ENCODE data around the gene GPR135. TPM values are rescaled to one million over a fixed set of nuclear protein-coding genes. Genes with fewer than 3 reads are reported as not detected.
A peak's percentile ranks its signal among the peaks of the same experiment; 100 is the strongest.

GPR135 gene
- total RNA-seq, 2 experiments from 2014 or later = 0.81 to 0.91 TPM

- Mint-ChIP-seq H3K9me3 (no peaks in the 10 kb centered on the region), H3K27ac (peak overlapping the region; percentile 54), H3K27me3 (peaks cover 10% of the 10 kb centered on the region), H3K4me1 (ENCODE audit: low read depth) (peaks cover 8% of the 10 kb centered on the region), H3K4me3 (peak overlapping the region; percentile 94), H3K36me3 (ENCODE audit: low read depth) (peaks cover 5% of the 10 kb centered on the region)
- H3K4me3 ChIP-seq (ENCODE audit: low read length) = peak overlapping the region; percentile 52
- no peaks in the 10 kb centered on the region for H3K27me3 ChIP-seq (ENCODE audit: control insufficient read depth in 1 of 2, insufficient read depth in 2 of 2, low read length in 2 of 2)
- no peak for TF ChIP-seq CTCF (IDR thresholded peaks at IDR 0.05)
- no peaks in the 10 kb centered on the region for H3K36me3 ChIP-seq (ENCODE audit: insufficient read depth, low read length)
- intact Hi-C loops (cut with DNase I, micrococcal nuclease) = loop anchor here (2.0 to 10.0 kb wide), 2 partner anchors 21 to 819 kb away; partner anchors contain the start of genes JKAMP (in 1 of the 2) and L3HYPDH (in 1 of the 2)
- CTCF ChIA-PET = interaction anchor here (1.0 to 1.4 kb wide), 2 partner anchors 20 to 44 kb away, joined by 5 to 6 read pairs; partner anchors contain the start of genes JKAMP and L3HYPDH
- no peak for ATAC-seq (ENCODE audit: poor library complexity)
- no peak overlapping the region for H3K27ac ChIP-seq (ENCODE audit: low read depth in 1 of 2, low read length in 2 of 2)
- H3K9me3 ChIP-seq (ENCODE audit: control insufficient read depth in 1 of 2, insufficient read depth in 1 of 2, low read length in 2 of 2) = no peaks in the 10 kb centered on the region
- POLR2A ChIA-PET = interaction anchor here (0.7 to 3.7 kb wide), 10 partner anchors 13 to 1264 kb away, joined by 3 to 42 read pairs (median 4); partner anchors contain the start of genes ACTR10, ARID4A, DAAM1 and JKAMP
- H3K4me1 ChIP-seq (ENCODE audit: insufficient read depth, low read length) = peaks cover 15% of the 10 kb centered on the region
- peak in 3 of 14 experiments; percentile 7 to 35 (median 33) for DNase-seq
These were observed 1.2 kb downstream of the GPR135 start for GRCh38 chr14:59463787-59464485.

- Histone ChIP-seq H3K27me3 (ENCODE audit: control insufficient read depth in 1 of 2, insufficient read depth in 2 of 2, low read length in 2 of 2) (no peaks in the 10 kb centered on the region), H3K4me1 (ENCODE audit: insufficient read depth, low read length) (peaks cover 15% of the 10 kb centered on the region), H3K36me3 (ENCODE audit: insufficient read depth, low read length) (no peaks in the 10 kb centered on the region), H3K9me3 (ENCODE audit: control insufficient read depth in 1 of 2, insufficient read depth in 1 of 2, low read length in 2 of 2) (no peaks in the 10 kb centered on the region), H3K27ac (ENCODE audit: low read depth in 1 of 2, low read length in 2 of 2) (no peak overlapping the region), H3K4me3 (ENCODE audit: low read length) (no peak overlapping the region)
- H3K9me3 Mint-ChIP-seq = no peaks in the 10 kb centered on the region
- TF ChIP-seq CTCF (IDR thresholded peaks at IDR 0.05) = no peak
- H3K4me3 Mint-ChIP-seq = peak overlapping the region; percentile 56
- peaks cover 8% of the 10 kb centered on the region for H3K4me1 Mint-ChIP-seq (ENCODE audit: low read depth)
- H3K27ac Mint-ChIP-seq = no peak overlapping the region
- intact Hi-C loops (cut with DNase I, micrococcal nuclease) = loop anchor here in 1 of 2 experiments (10.0 kb wide), 1 partner anchor 817 kb away; no protein-coding TSS in a partner anchor
- no peak for DNase-seq
- H3K27me3 Mint-ChIP-seq = peaks cover 10% of the 10 kb centered on the region
- H3K36me3 Mint-ChIP-seq (ENCODE audit: low read depth) = peaks cover 11% of the 10 kb centered on the region
- no peak for ATAC-seq (ENCODE audit: poor library complexity)
- POLR2A ChIA-PET = no interaction called here
- CTCF ChIA-PET = no interaction called here
These were observed 3.3 kb downstream of the GPR135 start for GRCh38 chr14:59461891-59462290.

GRCh38 chr14:59460378-59460777 is 4.8 kb downstream of the GPR135 start:
- no peaks in the 10 kb centered on the region for H3K9me3 ChIP-seq (ENCODE audit: control insufficient read depth in 1 of 2, insufficient read depth in 1 of 2, low read length in 2 of 2)
- DNase-seq (no peak), ATAC-seq (ENCODE audit: poor library complexity) (no peak)
- no peaks in the 10 kb centered on the region for H3K36me3 ChIP-seq (ENCODE audit: insufficient read depth, low read length)
- intact Hi-C loops (cut with DNase I, micrococcal nuclease) = loop anchor here in 1 of 2 experiments (10.0 kb wide), 1 partner anchor 816 kb away; no protein-coding TSS in a partner anchor
- CTCF ChIA-PET = no interaction called here
- H3K27ac ChIP-seq (ENCODE audit: low read depth in 1 of 2, low read length in 2 of 2) = no peak overlapping the region
- H3K27me3 Mint-ChIP-seq = peaks cover 10% of the 10 kb centered on the region
- peaks cover 16% of the 10 kb centered on the region for H3K36me3 Mint-ChIP-seq (ENCODE audit: low read depth)
- H3K4me1 ChIP-seq (ENCODE audit: insufficient read depth, low read length) = peaks cover 11% of the 10 kb centered on the region
- H3K4me3 ChIP-seq (ENCODE audit: low read length) = no peak overlapping the region
- H3K9me3 Mint-ChIP-seq = no peaks in the 10 kb centered on the region
- TF ChIP-seq CTCF (IDR thresholded peaks at IDR 0.05) = no peak
- H3K27ac Mint-ChIP-seq = no peak overlapping the region
- no peaks in the 10 kb centered on the region for H3K27me3 ChIP-seq (ENCODE audit: control insufficient read depth in 1 of 2, insufficient read depth in 2 of 2, low read length in 2 of 2)
- no peak overlapping the region for H3K4me3 Mint-ChIP-seq
- H3K4me1 Mint-ChIP-seq (ENCODE audit: low read depth) = peaks cover 1% of the 10 kb centered on the region
- POLR2A ChIA-PET = no interaction called here
